ENCODE measurements around the gene LRRC73.

The LRRC73 gene

DNA sequence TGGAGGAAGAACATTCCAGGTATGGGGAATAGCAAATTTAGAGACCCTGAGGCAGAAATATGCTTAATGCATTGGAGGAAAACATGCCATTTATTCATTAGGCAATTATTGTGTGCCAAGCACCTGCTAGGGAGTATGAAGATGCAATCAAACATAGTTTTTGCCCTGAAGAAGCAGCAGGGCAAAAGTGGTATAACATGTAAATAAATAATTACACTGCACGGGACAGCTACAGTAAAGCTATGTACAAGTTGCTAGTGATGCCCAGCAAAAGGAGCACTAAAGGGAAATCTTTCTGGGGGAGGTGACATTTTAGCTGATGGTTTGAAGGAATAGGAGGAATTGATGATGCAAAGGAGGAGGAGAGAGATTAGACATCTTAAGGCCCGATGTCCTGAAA lies 33.4 kb downstream of the LRRC73 start:
- no peak for DNase-seq (ENCODE audit: low read depth, low spot score)
- ChIA-PET CTCF (interaction anchor here (0.6 to 5.2 kb wide), 5 partner anchors 19 to 369 kb away, joined by 3 to 21 read pairs (median 9); no protein-coding TSS in a partner anchor), POLR2A (interaction anchor here (1.2 to 1.5 kb wide), 2 partner anchors 12 to 38 kb away, joined by 4 to 5 read pairs; no protein-coding TSS in a partner anchor)
- TF ChIP-seq, protein P1, sequence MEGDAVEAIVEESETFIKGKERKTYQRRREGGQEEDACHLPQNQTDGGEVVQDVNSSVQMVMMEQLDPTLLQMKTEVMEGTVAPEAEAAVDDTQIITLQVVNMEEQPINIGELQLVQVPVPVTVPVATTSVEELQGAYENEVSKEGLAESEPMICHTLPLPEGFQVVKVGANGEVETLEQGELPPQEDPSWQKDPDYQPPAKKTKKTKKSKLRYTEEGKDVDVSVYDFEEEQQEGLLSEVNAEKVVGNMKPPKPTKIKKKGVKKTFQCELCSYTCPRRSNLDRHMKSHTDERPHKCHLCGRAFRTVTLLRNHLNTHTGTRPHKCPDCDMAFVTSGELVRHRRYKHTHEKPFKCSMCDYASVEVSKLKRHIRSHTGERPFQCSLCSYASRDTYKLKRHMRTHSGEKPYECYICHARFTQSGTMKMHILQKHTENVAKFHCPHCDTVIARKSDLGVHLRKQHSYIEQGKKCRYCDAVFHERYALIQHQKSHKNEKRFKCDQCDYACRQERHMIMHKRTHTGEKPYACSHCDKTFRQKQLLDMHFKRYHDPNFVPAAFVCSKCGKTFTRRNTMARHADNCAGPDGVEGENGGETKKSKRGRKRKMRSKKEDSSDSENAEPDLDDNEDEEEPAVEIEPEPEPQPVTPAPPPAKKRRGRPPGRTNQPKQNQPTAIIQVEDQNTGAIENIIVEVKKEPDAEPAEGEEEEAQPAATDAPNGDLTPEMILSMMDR (IDR thresholded peaks at IDR 0.05; ENCODE audit: insufficient read depth, low read length, missing control alignments): no peak
- peak overlapping the region; percentile 74 for H3K4me3 ChIP-seq (ENCODE audit: low read depth, low read length)

DNA sequence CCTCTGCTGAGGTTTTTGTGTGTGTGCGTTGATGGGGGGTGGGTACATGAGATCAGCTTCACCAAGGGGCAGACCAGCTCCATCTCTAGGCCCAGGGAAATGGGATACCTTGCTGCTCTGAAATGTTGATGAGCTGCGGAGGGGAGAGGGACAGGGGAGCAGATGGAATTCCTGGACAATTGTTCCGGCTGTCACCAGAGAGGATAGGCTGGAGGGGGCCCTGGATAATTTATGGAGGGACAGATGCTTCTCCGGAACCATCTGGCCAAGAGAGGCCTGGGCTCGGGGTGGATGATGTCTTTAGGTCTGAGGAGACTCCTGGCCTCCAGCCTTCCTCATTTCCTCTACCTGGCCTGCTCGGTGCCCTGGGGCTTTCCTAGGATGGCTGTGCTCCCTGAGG lies 34.6 kb downstream of the LRRC73 start:
- ChIA-PET POLR2A (no interaction called here), CTCF (interaction anchor here (5.2 kb wide), 1 partner anchor 20 kb away, joined by 21 read pairs; no protein-coding TSS in a partner anchor)
- TF ChIP-seq, protein P1 (IDR thresholded peaks at IDR 0.05; ENCODE audit: insufficient read depth, low read length, missing control alignments): no peak
- H3K4me3 ChIP-seq (ENCODE audit: low read depth, low read length): no peak overlapping the region
- DNase-seq (ENCODE audit: low read depth, low spot score): no peak

DNA sequence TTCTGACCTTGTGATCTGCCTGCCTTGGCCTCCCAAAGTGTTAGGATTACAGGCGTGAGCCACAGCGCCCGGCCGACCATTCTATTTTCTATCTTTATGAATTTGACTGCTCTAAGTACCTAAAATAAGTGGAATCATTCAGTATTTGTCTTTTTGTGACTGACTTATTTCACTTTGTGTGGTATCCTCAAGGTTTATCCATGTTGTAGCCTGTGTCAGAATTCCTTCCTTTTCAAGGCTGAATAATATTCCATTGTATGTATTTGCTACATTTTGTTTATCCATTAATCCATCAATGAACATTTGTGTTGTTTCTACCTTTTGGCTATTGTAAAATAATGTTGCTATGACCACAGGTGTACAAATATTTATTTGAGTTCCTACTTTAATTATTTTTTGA lies 37.6 kb downstream of the LRRC73 start:
- TF ChIP-seq, protein P1 (IDR thresholded peaks at IDR 0.05; ENCODE audit: insufficient read depth, low read length, missing control alignments): no peak
- no peak overlapping the region for H3K4me3 ChIP-seq (ENCODE audit: low read depth, low read length)
- ChIA-PET POLR2A (no interaction called here), CTCF (interaction anchor here (1.0 to 1.6 kb wide), 3 partner anchors 16 to 34 kb away, joined by 4 to 5 read pairs (median 5); no protein-coding TSS in a partner anchor)
- no peak for DNase-seq (ENCODE audit: low read depth, low spot score)

DNA sequence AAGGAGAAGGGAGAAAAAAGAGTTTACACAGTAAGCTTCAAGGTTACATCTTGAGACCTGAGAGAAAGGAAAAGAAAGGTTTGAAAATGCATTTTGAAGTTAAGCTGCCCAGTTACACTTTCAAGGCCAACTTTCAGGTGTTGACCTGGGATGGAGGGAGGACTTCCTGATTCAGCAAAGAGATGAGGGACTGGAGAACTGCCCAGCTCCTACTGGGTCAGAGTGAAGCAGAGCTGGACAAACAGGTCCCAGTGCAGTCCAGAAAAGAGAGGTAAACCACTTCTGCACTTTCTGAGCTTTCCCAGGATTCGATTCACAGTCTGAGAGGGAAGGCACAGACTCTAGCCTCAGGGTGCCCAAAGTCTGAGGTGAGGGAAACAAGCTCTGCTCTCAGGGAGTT lies 38.7 kb downstream of the LRRC73 start:
- no peak for DNase-seq (ENCODE audit: low read depth, low spot score)
- TF ChIP-seq, protein P1 (IDR thresholded peaks at IDR 0.05; ENCODE audit: insufficient read depth, low read length, missing control alignments): no peak
- ChIA-PET CTCF (interaction anchor here (1.0 to 1.6 kb wide), 5 partner anchors 15 to 35 kb away, joined by 3 to 5 read pairs (median 4); no protein-coding TSS in a partner anchor), POLR2A (no interaction called here)
- H3K4me3 ChIP-seq (ENCODE audit: low read depth, low read length): no peak overlapping the region

DNA sequence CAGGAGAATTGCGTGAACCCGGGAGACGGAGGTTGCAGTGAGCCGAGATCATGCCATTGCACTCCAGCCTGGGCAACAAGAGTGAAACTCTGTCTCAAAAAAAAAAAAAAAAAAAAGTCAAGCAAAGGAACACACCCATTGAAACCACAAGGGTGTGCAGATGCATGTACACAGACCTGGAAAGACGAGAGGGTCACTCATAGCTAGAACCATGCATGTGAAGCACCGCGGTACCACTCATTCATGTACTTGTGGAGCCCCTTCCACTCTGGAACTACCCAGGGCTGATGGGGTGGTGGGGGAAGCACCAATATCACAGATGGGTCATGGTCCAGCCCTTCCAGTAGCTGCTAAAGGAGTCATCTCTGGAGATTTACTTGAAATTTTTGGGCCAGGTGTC lies 40.2 kb downstream of the LRRC73 start:
- DNase-seq (ENCODE audit: low read depth, low spot score): no peak
- ChIA-PET POLR2A (no interaction called here), CTCF (interaction anchor here (0.8 to 1.5 kb wide), 4 partner anchors 13 to 37 kb away, joined by 3 to 4 read pairs (median 4); no protein-coding TSS in a partner anchor)
- TF ChIP-seq, protein P1 (IDR thresholded peaks at IDR 0.05; ENCODE audit: insufficient read depth, low read length, missing control alignments): no peak
- no peak overlapping the region for H3K4me3 ChIP-seq (ENCODE audit: low read depth, low read length)

DNA sequence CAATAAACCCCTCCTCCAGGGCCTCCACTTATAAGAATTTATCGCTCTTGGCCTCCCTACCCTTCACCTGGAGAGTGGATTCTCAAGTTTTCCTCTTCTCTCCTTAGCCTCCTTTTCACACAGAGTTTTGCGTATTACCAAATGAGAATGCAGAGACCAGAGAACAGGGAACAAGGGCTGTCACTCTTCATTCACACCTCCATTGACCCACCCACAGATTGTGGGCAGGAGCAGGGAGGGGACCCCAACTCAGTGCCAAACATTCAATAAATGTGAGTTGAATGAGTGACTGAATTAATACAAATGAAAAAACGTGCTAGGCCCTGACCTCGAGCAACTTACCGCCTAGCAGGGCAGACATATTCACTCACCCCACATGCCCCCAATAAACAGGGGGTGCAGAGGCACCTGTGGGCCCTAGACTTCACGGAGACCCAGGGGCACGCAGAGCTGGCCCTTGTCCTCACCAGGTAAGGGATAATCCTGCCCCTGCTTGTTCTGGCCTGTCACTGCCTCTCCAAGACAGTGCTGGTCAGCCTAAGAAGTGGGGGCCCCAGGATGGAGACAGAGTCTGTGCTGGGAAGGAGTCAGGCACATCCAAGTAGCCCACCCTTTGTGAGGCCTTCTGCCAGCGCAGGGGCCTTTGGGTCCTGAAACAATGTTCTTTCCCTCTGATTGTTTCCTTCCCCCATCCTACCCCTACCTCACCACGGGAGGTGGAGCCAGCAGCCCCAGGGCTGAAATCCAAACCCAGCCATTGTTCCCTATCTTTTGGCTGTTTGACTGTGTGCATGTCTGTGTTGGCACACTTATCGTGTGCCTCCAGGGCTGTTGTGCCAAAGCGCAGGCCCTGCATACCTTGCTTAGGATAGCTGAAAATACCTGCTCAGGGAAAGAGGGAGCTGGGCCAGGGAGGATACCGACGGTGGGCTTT lies 41.1 kb downstream of the LRRC73 start:
- DNase-seq (ENCODE audit: low read depth, low spot score): no peak
- TF ChIP-seq, protein P1 (IDR thresholded peaks at IDR 0.05; ENCODE audit: insufficient read depth, low read length, missing control alignments): no peak
- no peak overlapping the region for H3K4me3 ChIP-seq (ENCODE audit: low read depth, low read length)
- CTCF ChIA-PET: interaction anchor here (0.8 to 1.5 kb wide), 3 partner anchors 15 to 38 kb away, joined by 3 to 4 read pairs (median 4); no protein-coding TSS in a partner anchor
- POLR2A ChIA-PET: no interaction called here

Data from AG04449 (cell line).